WERI-Rb-1 (cell line): ENCODE data around the gene PPP1R9A.

ENCODE experiments used
- DNase-seq: peaks from one replicate; pipeline ENCODE4 v3.0.0-alpha.2; 2020
- H3K27ac ChIP-seq: fragments of 250-450 bp; sonication (Bioruptor Pico); 2 replicates; pipeline ENCODE4 v1.5.1; 2020; ENCODE audit warnings: mild to moderate bottlenecking, moderate library complexity
- H3K27me3 ChIP-seq: fragments of 250-450 bp; sonication (Bioruptor Pico); 2 replicates; pipeline ENCODE4 v1.5.1; 2021; ENCODE audit warnings: mild to moderate bottlenecking, low read depth, moderate library complexity; ENCODE audit not compliant: insufficient read depth, severe bottlenecking
- H3K36me3 ChIP-seq: fragments of 250-450 bp; sonication (Bioruptor Pico); 2 replicates; pipeline ENCODE4 v1.5.1; 2020; ENCODE audit warnings: mild to moderate bottlenecking, moderate library complexity
- H3K4me3 ChIP-seq: 2 replicates; pipeline ENCODE4 v1.5.1; 2011; ENCODE audit warnings: low read depth, mild to moderate bottlenecking, control low read depth, low read length
- H3K9me3 ChIP-seq: fragments of 250-450 bp; sonication (Bioruptor Pico); 2 replicates; pipeline ENCODE4 v1.5.1; 2021; ENCODE audit warnings: mild to moderate bottlenecking, moderate library complexity; ENCODE audit not compliant: severe bottlenecking
- CTCF ChIP-seq: IDR thresholded peaks from 2 replicates; pipeline ENCODE4 v1.5.1; 2011; ENCODE audit warnings: low read depth, mild to moderate bottlenecking, control low read depth, inconsistent platforms, low read length

Gene PPP1R9A

GRCh38 chr7:95267754-95268153, 360.4 kb downstream of the PPP1R9A start:
- H3K27me3 ChIP-seq = no peaks in the 10 kb centered on the region
- no peaks in the 10 kb centered on the region for H3K36me3 ChIP-seq
- H3K9me3 ChIP-seq = no peaks in the 10 kb centered on the region
- no peak for TF ChIP-seq CTCF
- no peak for DNase-seq
- no peak overlapping the region for H3K4me3 ChIP-seq
- no peak overlapping the region for H3K27ac ChIP-seq

GRCh38 chr7:95269640-95270039, 362.2 kb downstream of the PPP1R9A start:
- no peak for DNase-seq
- H3K36me3 ChIP-seq = peaks cover 4% of the 10 kb centered on the region
- no peak for TF ChIP-seq CTCF
- H3K27ac ChIP-seq = no peak overlapping the region
- no peak overlapping the region for H3K4me3 ChIP-seq
- H3K9me3 ChIP-seq = no peaks in the 10 kb centered on the region
- H3K27me3 ChIP-seq = no peaks in the 10 kb centered on the region

GRCh38 chr7:95276114-95276513, 368.7 kb downstream of the PPP1R9A start:
- no peaks in the 10 kb centered on the region for H3K27me3 ChIP-seq
- H3K9me3 ChIP-seq = no peaks in the 10 kb centered on the region
- no peak overlapping the region for H3K4me3 ChIP-seq
- no peak for TF ChIP-seq CTCF
- H3K27ac ChIP-seq = no peak overlapping the region
- no peak for DNase-seq
- H3K36me3 ChIP-seq = peaks cover 8% of the 10 kb centered on the region

- TF ChIP-seq CTCF = no peak
- Histone ChIP-seq H3K36me3 (peaks cover 5% of the 10 kb centered on the region), H3K27ac (no peak overlapping the region), H3K4me3 (no peak overlapping the region), H3K27me3 (no peaks in the 10 kb centered on the region), H3K9me3 (no peaks in the 10 kb centered on the region)
- DNase-seq = no peak
Observed at GRCh38 chr7:95279417-95279816, 372.0 kb downstream of the PPP1R9A start.

- TF ChIP-seq CTCF = no peak
- no peak overlapping the region for H3K27ac ChIP-seq
- H3K27me3 ChIP-seq = no peaks in the 10 kb centered on the region
- no peak for DNase-seq
- H3K36me3 ChIP-seq = peaks cover 4% of the 10 kb centered on the region; the same call in 1 of the 2 replicates
- H3K4me3 ChIP-seq = no peak overlapping the region
- no peaks in the 10 kb centered on the region for H3K9me3 ChIP-seq
Observed at GRCh38 chr7:95286096-95286495, 378.7 kb downstream of the PPP1R9A start.

GRCh38 chr7:95290166-95290830, 382.9 kb downstream of the PPP1R9A start:
- TF ChIP-seq CTCF = no peak
- DNase-seq = no peak
- no peaks in the 10 kb centered on the region for H3K27me3 ChIP-seq

More at GRCh38 chr7:95290166-95290830, 382.9 kb downstream of the PPP1R9A start:
- Histone ChIP-seq H3K27ac (no peak overlapping the region), H3K9me3 (no peaks in the 10 kb centered on the region), H3K36me3 (peaks cover 4% of the 10 kb centered on the region; the same call in 1 of the 2 replicates), H3K4me3 (no peak overlapping the region)
